Testis (tissue), 2 donors: ENCODE data around the gene SH3GL1.

Experiments
- CTCF ChIP-seq, 3 experiments: fragments of 450-650 bp in 2 of 3; fragments of 200-600 bp in 1 of 3; sonication (generic) in 1 of 3; IDR thresholded peaks; one replicate each; pipeline ENCODE4 v1.5.1; 2016 to 2019; ENCODE audit warnings: antibody characterized with exemption in 3 of 3, mild to moderate bottlenecking in 2 of 3, moderate library complexity in 1 of 3
- POLR2A ChIP-seq: fragments of 450-650 bp; IDR thresholded peaks from one replicate; pipeline ENCODE4 v1.6.1; 2017; ENCODE audit warnings: antibody characterized with exemption, mild to moderate bottlenecking, moderate library complexity

GRCh38 chr19:4380254-4380727 lies 20.1 kb downstream of the SH3GL1 start:
- no peak for TF ChIP-seq CTCF (IDR thresholded peaks at IDR 0.05)
- no peak for TF ChIP-seq POLR2A
